ENCODE measurements around the gene VILL. TPM values are rescaled to one million over a fixed set of nuclear protein-coding genes. Genes with fewer than 3 reads are reported as not detected.

VILL gene
- total RNA-seq, 2 donors from 2014 or later, result 6.1 to 6.2 TPM

GRCh38 chr3:37995652-37996641, 5.4 kb downstream of the VILL start:
- no peak for ATAC-seq
- intact Hi-C loops (cut with DNase I), result no loop called here
- DNase-seq, result peak; percentile 9

GRCh38 chr3:37996785-37997301, 6.3 kb downstream of the VILL start:
- DNase-seq (peak; percentile 68), ATAC-seq (peak; percentile 3 to 14)
- intact Hi-C loops (cut with DNase I), result no loop called here

GRCh38 chr3:37997342-37997741, 6.8 kb downstream of the VILL start:
- intact Hi-C loops (cut with DNase I), result no loop called here
- peak; percentile 17 for DNase-seq

GRCh38 chr3:37997791-37998370, 7.3 kb downstream of the VILL start:
- DNase-seq (peak; percentile 37), ATAC-seq (no peak)
- intact Hi-C loops (cut with DNase I), result no loop called here

More at GRCh38 chr3:37997342-37997741, 6.8 kb downstream of the VILL start:
- ATAC-seq, result no peak

- ATAC-seq (no peak), DNase-seq (peak; percentile 12)
- intact Hi-C loops (cut with DNase I), result loop anchor here in 1 of 2 donors (10.0 kb wide), 1 partner anchor 145 kb away; no protein-coding TSS in a partner anchor
Observed at GRCh38 chr3:37999836-38000235, 9.2 kb downstream of the VILL start.

GRCh38 chr3:38000242-38000916, 9.8 kb downstream of the VILL start:
- ATAC-seq (no peak), DNase-seq (peak; percentile 22)
- intact Hi-C loops (cut with DNase I), result loop anchor here in 1 of 2 donors (10.0 kb wide), 1 partner anchor 146 kb away; no protein-coding TSS in a partner anchor

GRCh38 chr3:38000965-38001455, 10.4 kb downstream of the VILL start:
- peak; percentile 14 for DNase-seq
- intact Hi-C loops (cut with DNase I), result loop anchor here in 1 of 2 donors (10.0 kb wide), 1 partner anchor 146 kb away; no protein-coding TSS in a partner anchor
- ATAC-seq, result no peak

GRCh38 chr3:38001456-38002081, 11.0 kb downstream of the VILL start:
- intact Hi-C loops (cut with DNase I), result loop anchor here in 1 of 2 donors (10.0 kb wide), 1 partner anchor 147 kb away; no protein-coding TSS in a partner anchor
- DNase-seq (peak; percentile 21), ATAC-seq (no peak)

GRCh38 chr3:38002291-38002876, 11.8 kb downstream of the VILL start:
- intact Hi-C loops (cut with DNase I), result loop anchor here in 1 of 2 donors (10.0 kb wide), 1 partner anchor 148 kb away; no protein-coding TSS in a partner anchor
- ATAC-seq (no peak), DNase-seq (peak; percentile 19)

GRCh38 chr3:38002940-38003339, 12.4 kb downstream of the VILL start:
- intact Hi-C loops (cut with DNase I), result loop anchor here in 1 of 2 donors (10.0 kb wide), 1 partner anchor 148 kb away; no protein-coding TSS in a partner anchor
- no peak for ATAC-seq
- no peak for DNase-seq

- intact Hi-C loops (cut with DNase I), result loop anchor here in 1 of 2 donors (10.0 kb wide), 1 partner anchor 149 kb away; no protein-coding TSS in a partner anchor
- ATAC-seq (peak; percentile 34 to 40), DNase-seq (peak; percentile 69)
Observed at GRCh38 chr3:38003371-38003816, 12.8 kb downstream of the VILL start.

GRCh38 chr3:38003817-38004414, 13.3 kb downstream of the VILL start:
- ATAC-seq (peak; percentile 21 to 50), DNase-seq (peak; percentile 62)
- intact Hi-C loops (cut with DNase I), result loop anchor here in 1 of 2 donors (10.0 kb wide), 1 partner anchor 149 kb away; no protein-coding TSS in a partner anchor

- peak; percentile 82 for DNase-seq
- peak; percentile 61 to 73 for ATAC-seq
- intact Hi-C loops (cut with DNase I), result loop anchor here in 1 of 2 donors (10.0 kb wide), 1 partner anchor 150 kb away; no protein-coding TSS in a partner anchor
Observed at GRCh38 chr3:38004415-38005075, 14.0 kb downstream of the VILL start.

- intact Hi-C loops (cut with DNase I), result loop anchor here in 1 of 2 donors (10.0 kb wide), 1 partner anchor 151 kb away; no protein-coding TSS in a partner anchor
- ATAC-seq, result peak; percentile 21 to 52
Observed at GRCh38 chr3:38005076-38006020, 14.8 kb downstream of the VILL start.

GRCh38 chr3:38006031-38006430, 15.4 kb downstream of the VILL start:
- DNase-seq, result peak; percentile 15

More at GRCh38 chr3:38005076-38006020, 14.8 kb downstream of the VILL start:
- peak; percentile 79 for DNase-seq

More at GRCh38 chr3:38006031-38006430, 15.4 kb downstream of the VILL start:
- intact Hi-C loops (cut with DNase I), result loop anchor here in 1 of 2 donors (10.0 kb wide), 1 partner anchor 151 kb away; no protein-coding TSS in a partner anchor
- no peak for ATAC-seq
